GM12891 (cell line): ENCODE measurements around the gene SHLD1.

Experiments
- PAX5 ChIP-seq: IDR thresholded peaks from 2 replicates; pipeline ENCODE4 v1.6.1; 2011; ENCODE audit warnings: low read length, moderate library complexity, mild to moderate bottlenecking; ENCODE audit not compliant: insufficient read depth, severe bottlenecking
- POLR2A ChIP-seq: IDR thresholded peaks from 2 replicates; pipeline ENCODE4 v1.6.1; 2011; ENCODE audit warnings: low read depth, low read length, control low read depth
- POLR2AphosphoS5 ChIP-seq: IDR thresholded peaks from 2 replicates; pipeline ENCODE4 v1.6.1; 2011; ENCODE audit warnings: low read depth, low read length, control low read depth
- SPI1 ChIP-seq: IDR thresholded peaks from 2 replicates; pipeline ENCODE4 v1.6.1; 2011; ENCODE audit warnings: low read depth, low read length, control low read depth
- TAF1 ChIP-seq: IDR thresholded peaks from 2 replicates; pipeline ENCODE4 v1.6.1; 2011; ENCODE audit warnings: low read depth, low read length, control low read depth

DNA sequence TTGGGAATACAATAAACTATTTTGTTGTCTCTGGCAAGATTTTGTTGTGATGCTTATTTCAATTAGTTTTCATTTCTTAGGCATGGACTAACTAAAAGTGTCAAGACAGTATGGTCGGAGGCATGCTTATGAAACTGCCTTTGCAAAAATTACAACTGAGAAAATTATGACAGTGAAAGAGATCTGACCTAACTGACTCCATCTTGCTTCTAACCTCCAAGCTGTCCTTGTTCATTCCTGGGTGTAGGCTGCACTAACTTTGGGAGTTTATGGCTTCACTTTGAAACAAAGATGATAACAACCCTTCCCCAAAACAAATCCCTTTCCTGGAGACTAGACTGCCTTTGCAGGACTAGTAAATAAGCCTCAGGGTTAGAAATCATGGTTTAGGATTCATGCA lies 4.1 kb upstream of the SHLD1 start:
- TF ChIP-seq POLR2A (no peak), SPI1 (no peak), POLR2AphosphoS5 (no peak), TAF1 (no peak), PAX5 (no peak)
